ENCODE measurements around the gene SLC6A17.

Gene SLC6A17

DNA sequence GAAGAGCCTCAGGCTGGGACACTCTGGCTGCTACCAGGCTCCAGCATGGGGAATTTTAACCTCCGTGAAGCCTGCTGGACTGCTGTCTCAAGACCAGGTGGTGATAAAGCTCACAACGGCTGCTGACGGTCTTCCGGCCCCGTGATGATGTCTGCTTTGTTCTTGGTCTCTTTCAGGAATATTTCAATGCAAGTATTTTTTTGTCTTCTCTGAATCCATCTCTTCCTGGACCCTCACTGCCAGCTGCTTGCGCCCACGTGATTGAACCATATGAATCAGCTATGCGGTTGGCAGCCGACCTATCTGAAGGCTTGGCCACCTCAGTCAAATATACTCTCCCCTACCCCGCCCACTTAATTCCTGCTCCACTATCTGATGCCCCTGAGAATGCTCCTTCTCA is 14.6 kb upstream of the SLC6A17 start:
- DNase-seq: no peak

DNA sequence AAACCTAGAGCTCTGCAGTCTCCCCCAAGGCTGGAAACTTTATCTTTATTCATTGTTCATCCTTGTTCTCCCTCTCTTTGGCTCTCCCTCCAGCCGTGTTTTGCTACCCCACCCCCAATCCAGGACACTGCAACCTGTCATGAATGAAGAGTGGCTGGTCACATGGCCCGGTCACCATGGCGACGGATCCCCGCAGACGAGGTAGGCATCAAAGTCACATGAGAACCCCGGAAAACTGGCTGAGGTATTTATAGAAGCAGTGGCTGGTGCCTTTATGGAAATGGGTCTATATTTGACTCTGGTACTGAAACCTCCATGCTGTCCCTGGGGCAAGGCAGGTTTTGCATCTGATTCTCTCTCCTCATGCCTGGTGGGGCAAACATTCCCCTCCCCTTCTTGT is 13.4 kb upstream of the SLC6A17 start:
- DNase-seq: no peak

DNA sequence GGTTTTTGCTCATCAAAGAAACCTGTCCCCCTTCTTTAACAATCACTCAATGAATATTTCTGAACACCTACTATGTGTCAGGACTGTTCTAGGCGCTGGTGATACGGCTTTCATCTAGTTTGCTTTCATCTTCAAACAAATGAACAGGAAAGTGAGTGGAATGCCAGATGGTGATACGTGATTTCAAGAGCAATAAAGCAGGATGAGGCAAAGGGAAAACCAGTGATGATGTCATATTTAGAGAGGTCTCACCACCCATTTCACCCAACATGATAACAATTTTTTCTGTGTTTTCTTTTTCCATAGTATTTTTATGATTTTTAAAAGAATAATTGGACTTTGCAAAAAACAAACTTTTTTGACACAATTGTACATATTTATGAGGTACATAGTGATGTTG is 11.3 kb upstream of the SLC6A17 start:
- no peak for DNase-seq

DNA sequence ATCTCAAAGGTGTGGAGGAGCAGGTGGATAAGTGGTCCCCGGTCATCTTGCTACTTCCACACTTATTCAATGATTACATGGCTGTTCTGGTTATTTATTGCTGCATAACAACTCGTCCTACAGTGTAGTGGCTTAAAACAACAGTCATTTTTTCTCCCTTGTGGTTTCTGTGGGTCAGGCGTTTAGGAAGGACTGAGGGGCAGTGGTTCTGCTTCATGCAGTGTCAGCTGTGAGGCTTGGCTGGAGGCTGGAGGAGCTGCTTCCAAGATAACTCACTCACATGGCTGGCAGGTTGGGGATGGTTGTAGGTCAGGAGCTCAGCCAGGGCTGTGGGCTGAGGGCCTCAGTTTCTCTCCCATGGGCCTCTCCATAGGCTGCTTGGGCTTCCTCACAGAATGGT is 5.9 kb upstream of the SLC6A17 start:
- no peak for DNase-seq

DNA sequence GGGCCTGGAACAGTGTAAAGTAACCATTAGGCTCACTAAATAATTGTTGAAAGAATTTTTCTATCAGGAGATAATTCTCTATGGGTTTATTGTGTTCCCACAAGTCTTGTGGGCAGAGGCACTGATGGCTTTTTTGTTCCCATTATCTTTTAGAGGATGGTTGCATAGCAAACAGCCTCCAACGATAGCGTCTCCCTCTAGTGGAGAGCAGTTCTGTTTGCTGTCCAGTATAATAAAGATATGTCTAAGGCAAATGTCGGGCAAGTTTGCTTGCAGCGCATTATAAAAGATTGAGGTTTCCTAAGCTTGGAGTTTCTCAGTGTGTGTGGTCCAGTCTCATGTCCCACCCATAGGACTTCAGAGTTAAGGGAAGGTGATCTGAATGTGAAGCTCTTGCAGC is 1.3 kb upstream of the SLC6A17 start:
- DNase-seq: no peak

DNA sequence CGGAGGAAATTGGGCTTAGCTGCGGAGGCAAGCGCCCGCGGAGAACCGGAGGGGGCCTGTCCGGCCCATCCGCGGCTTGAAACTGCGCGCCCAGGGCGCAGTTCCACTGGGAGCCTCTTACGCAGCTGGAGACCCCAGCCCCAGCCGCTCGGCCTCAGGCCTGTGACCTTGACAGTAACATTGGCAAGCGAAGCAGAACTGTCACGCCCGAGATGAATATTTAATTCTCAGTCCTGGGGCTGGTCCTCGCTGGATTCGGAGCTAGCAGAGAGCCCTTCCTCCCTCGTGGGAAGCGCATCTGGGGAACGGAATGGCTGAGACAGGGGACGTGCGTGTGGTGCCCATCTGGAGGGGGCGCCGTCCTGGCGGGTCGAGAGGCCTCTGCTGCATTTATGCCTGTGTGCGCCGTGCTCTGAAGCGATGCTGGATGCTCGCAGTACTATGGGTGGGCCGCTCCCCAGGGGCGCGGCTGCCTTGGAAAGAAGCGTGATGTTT is 928 bp downstream of the SLC6A17 start:
- no peak for DNase-seq

DNA sequence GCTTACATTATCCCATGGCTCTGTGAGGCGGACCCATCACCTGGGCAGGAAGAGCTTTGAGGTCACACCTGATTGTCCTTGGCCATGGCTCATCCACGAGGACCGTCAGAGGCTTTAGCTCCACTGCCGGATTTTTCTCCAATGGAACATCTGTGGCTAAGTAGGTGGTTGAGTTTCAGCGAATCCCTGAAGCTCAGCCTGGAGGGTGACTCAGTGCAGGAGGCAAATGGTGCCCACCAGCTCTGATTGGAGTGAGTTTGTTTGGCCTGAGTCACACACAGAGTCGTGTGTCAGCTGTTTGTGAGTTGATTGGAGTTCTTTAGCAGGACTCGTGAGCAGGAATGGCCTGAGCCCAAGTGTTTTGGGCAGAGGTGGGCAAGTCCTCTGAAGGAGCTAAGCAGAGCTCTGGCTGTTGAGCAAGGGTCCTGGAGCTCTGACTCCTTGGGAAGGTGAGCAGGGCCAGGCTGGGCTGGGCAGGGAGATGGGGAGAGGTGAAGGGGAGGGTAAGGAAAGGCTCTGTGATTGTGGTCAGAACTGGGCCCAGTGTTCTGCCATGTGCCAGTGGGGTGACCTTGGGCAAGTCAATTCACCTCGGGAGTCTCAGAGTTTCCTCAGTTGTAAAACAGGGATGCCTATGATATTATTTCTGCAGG is 2.0 kb downstream of the SLC6A17 start:
- no peak for DNase-seq

DNA sequence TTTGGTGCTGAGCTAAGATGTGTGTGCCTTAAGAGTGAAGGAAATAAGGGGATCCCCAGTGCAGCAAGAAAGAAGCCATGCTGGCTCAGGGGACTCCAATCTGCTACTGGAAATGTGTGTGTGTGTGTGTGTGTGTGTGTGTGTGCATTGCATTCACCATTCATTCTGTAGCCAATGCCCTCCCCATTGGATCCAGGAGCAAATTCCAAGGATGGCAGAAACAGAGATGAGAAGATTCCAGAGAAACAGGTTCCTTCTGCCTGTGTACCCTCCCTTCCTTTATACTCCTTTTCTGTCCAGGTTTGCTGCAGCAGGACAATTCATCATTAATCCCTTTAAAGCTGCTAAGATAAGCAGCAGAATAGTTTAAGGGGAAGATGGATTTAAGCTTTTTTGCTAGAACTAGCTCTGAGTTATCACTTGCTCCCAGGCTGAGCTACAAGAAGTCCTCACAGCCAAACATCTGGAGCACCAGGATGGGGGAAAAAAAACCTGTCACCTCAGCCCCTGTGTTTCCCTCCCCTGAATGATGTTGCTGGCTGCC is 3.2 kb downstream of the SLC6A17 start:
- DNase-seq: no peak

DNA sequence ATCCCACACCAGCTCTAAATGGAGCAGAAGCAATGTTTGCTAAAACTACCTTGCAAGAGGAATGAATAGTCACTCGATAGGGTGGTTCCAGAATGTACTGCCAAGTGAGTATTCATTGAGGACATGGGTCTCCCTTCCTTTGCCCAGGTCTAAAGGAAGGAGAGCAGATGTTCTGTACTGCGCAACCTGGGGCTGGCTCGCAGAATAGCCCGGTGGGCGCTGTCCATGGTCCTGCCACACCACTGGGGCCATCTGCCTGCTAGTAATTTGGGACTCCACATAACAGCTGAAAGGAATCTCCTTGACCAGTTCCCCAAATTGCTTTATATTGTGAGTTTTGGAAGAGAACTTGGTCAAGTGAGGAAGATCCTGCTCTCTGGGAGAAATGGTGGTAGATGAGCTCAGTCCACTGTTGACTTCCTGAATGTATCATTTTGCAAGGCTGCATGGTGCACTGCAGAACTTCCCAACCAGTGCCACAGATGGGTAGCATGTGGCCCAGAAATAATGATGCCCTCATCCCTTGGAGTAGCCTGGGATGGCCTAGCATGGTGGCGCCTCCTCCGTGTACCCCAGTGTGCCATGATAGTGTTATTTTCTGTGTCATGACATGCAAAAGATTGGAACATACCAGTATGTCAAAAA is 5.7 kb downstream of the SLC6A17 start:
- DNase-seq: peak; percentile 36 to 58

DNA sequence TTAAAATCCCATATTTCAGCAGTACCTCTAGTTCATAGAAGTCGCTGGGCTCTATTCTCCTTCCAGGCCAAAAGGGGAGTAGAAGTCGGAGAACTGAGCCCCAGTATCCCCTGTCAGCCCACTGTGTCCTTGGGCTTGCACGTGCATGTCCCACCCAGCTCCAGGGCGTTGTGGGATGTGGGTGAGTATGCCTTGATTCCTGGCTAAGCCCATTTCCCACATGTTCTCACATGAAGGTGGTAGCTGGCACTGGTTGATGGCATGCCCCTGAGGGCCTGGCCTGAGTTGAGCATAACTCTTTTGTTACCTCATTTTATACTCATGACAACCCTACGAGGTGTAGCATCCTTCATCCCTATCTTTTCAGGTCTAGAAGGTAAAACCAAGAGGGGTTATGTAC is 8.0 kb downstream of the SLC6A17 start:
- DNase-seq: no peak

DNA sequence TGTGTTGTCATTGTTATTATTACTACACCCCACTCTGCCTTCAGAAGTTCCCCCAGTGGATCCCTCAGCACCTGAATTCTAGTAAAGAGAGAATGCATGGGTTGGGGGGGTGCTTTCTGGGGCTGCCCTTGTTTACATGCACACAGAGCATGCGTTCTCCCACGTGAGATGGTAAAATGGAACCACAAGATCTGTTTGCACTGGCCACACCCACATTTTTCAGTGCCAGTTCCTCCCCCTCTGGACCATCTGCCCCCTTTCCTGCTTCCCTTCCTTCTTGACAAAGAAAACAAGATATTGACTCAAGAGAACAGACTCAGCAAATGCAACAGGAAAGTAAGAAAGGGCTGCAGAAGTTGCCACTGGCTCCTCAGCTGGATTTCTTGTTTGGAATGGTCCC is 8.9 kb downstream of the SLC6A17 start:
- DNase-seq: no peak

DNA sequence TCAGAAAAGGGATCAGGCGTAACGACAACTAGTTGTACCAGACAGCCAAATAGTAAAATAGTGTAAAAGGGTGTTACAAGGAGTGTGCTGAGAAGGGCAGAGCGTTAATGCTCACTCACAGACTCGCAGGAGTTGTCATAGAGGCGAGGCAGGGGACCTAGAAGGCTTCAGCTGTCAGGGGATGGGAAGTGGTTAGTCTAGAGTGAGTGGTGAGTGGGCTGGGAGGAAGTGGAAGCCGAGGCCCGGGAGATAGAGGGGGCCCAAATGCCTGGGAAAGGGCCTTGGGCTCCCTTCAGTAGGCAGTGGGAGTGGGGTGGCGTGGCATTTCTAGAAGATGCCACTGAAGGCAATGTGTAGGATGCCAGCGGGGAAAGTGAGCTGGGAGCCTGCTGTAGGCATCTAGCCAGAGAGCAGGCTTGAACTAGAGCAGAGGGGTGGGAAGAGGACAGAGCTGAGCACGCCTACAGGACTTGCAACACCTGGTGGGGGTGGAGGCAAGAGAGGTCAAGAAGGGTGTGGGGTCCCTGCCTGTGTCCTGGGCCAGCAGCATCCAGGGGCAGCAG is 10.3 kb downstream of the SLC6A17 start:
- no peak for DNase-seq

DNA sequence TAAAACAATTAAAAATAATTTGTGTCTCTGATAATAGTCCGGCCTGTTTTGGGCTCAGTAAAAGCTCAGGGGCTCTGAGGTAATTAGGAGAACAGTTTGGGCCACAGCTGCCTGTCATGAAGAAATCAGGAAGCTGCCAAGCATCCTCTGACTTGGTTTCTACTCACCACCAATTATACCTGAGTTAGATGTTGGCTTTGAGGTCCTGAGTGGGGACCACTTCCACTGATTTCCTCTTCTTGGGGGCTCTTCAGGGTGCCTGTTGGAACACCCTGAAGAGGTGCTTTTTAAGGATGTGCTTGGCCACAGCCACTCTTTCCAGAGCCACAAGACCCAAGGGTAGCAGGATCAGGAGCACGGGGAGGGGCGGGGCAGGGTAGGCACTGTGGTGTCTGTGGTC is 10.9 kb downstream of the SLC6A17 start:
- DNase-seq: no peak

DNA sequence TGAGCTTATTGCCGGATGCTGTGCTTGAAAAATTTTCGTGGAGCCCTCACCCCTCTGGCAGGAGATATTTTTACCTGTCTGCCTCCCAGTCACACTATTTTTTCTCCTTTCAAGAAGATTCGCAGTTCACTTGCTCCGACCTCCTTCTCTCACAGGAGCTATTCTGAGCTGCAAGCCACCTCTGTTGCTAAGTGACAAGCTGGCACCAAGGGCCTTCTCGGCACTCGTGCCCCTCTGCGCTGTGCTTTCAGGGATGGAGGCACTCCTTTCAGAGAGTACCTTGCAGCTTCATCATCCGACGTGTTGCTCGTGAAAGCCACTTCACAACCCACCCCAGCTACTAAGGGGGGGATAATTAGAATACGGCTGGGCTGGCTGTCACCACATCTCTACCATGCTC is 11.6 kb downstream of the SLC6A17 start:
- DNase-seq: no peak

DNA sequence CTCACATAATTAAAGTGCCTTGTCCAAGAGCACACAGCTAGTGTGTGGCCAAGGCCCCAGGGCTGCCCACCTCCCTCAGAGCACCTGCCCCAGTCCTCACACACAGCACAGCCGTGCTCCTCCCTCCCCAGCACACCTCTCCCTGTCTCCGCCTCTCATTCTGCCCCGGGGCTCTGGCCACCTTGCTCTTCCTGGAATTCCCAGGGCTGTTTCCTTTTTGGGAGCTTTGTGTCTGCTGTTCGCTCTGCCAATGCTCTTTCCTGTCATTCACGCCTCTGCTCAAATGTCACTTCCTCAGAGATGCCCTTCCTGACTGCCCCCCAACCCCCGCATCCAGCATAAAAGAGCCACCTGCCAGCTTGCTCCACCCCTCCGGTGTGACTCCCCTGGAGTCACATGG is 13.3 kb downstream of the SLC6A17 start:
- no peak for DNase-seq

DNA sequence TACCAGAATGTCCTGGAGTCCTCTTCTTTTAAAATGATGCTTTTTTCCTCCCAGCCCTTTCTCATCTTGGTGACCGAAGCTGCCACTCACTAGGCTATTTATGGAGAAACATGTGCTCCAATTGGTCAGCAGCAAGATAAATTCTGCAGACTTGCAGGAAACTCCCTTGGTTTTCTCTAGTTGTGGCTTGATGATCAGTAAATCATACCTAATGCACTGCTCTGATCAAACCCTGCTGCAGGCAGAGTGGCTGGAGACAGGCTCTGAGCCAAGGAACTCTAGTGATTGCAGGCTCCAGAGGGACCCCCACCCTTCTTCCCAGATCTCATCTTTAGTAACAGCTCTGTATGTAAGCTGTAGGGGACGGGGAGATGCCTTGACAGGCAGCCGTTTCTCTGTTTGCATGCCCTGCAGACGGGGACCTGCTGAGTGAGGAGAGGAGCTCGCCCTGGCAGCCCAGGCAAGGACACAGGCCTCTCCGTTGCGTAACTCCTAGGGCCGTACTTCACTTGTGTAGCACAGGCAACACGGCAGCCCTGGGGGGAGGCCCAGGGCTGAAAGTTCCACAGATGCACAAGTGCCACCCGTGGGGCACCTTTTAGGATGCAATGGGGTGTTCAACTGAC is 14.5 kb downstream of the SLC6A17 start:
- DNase-seq: no peak

DNA sequence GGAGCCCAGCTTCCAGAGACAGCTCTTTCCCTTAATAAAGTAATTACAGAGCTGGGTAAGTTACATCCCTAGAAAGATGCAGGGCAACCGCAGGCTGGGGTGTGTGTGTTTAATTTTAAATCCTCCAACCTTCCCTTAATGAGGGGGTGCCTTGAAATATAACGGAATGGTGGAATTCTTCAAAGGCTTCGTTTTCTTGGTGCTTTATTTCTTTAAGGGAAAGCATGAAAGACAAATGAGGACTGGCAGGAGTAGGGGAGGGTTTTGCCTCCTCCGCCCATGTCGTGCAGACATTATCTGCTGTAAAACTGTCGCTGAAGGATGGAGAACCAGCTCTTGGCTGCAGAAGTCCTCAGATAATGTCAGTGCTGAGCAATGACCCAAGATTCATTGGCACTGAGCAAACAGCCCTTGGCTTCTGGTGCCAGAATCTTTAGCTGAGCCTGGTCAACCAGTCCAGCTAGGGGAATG is 15.5 kb downstream of the SLC6A17 start:
- DNase-seq: no peak

DNA sequence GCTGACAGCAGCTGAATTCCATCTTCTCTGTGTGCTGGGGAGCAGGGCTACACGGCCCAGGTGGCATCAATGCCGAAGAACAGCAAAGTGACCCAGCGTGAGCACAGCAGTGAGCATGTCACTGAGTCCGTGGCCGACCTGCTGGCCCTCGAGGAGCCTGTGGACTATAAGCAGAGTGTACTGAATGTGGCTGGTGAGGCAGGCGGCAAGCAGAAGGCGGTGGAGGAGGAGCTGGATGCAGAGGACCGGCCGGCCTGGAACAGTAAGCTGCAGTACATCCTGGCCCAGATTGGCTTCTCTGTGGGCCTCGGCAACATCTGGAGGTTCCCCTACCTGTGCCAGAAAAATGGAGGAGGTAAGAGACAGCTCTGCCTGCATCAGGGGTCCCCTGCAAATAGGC is 16.6 kb downstream of the SLC6A17 start:
- no peak for DNase-seq

DNA sequence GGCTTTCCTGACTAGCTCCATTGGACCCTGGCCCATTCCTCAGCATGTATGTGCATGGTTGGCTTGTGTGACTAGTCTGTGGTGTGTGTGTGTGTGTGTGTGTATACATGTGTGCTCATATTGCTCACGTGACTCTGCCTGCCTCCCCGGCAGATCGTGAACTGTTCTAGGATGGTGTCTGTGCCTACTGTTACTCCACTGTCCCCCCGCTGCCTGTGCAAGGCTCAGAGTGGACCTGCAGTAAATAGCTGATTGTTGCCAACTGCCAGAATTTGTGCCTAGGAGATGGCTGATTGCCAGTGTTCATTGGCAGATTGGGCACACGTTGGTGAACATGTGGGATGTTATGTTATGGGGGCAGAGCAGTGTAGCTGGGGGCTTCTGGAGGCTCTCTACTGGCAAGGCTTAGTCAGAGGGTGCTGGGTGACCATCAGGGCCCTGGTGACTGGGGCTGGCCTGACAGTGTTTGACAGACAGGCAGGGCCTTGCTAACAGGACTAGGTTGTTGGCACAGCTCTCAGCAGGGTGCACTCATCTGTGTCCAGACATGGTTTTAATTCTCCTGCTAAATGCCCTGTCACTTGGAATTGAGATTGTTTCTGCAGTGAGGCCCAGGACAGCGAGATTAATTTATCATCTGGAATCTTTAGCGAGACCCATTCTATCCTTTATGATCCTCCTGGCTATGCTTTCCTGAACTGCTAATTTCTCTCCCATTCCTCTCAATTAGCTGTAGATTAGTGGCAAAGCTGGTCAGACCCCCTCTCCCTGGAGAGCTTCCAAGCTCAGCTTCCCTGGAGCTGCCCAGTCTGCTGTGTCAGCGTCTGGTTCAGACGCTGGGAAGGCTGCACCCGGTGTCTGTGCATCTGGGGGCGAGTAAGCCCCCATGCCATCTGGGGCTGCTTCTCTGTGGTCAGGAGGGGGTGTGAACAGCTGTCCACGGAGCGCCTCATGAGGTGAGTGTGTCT is 20.8 kb downstream of the SLC6A17 start:
- DNase-seq: no peak

DNA sequence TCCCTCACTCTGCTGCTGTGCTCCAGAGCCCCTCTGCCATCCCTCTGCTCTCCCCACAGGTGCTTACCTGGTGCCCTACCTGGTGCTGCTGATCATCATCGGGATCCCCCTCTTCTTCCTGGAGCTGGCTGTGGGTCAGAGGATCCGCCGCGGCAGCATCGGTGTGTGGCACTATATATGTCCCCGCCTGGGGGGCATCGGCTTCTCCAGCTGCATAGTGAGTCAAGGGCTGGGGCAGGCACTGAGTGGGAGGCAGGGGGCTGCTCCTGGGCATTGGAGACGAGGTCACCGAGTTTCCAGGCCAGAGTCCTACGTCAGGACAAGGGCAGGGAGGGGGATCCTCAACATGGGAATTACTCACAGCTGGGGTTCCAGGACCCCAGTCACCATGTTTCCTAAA is 21.7 kb downstream of the SLC6A17 start:
- DNase-seq: no peak

DNA sequence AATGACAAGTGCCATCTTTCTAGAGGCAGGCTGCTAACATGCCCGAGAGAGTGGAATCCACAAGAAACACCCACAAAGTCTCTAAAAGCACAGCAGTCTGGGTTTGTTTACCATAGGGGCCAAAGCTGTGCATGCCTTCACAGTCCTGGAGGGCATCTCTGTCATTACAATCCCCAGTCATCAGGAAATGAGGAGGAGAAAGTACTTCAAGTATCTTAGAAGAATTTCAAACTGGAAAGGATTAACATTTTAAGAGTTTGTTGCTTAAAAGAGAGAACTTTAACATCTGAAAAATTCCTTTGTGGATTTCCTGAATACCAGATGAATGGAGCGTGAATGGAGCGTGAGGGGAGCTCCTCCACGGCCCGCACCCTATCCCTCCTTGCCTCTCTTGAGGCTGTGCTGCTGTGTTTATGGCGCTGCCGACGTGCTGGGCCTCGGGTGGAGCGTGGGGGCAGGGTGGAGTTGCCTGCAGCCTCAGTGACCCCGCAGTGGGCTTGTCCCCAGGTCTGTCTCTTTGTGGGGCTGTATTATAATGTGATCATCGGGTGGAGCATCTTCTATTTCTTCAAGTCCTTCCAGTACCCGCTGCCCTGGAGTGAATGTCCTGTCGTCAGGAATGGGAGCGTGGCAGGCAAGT is 23.3 kb downstream of the SLC6A17 start:
- DNase-seq: no peak

DNA sequence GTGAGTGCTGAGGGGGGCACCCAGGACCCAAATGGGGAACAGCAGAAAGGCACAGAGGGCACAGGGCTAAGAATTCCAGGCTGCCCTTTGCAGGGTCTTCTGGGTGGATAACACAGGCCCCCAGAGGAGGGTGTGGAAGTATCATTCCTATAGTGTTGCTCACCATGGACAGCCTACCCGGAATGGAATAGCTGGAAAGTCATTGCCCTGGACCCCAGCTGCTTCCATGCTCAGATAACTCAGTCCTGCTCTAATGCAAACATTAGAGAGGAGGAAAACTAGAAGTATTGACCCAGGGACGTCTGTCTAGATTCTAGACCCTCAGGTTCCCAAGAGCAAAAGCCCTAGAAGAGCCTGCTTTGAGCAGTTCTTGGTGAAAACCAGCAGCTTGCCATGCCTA is 24.7 kb downstream of the SLC6A17 start:
- no peak for DNase-seq

All from stimulated activated CD4-positive, alpha-beta T cell treated with anti-CD3 and anti-CD28 coated beads, Interleukin-2, amount 100 ng/mL, for 48 hours (primary cell).